Measurements from ENCODE around the gene GPR15LG. TPM values are rescaled to one million over a fixed set of nuclear protein-coding genes. Genes with fewer than 3 reads are reported as not detected.
A peak's percentile ranks its signal among the peaks of the same experiment; 100 is the strongest.

The GPR15LG gene
- total RNA-seq, 1 experiment from 2014 or later = not detected

DNA sequence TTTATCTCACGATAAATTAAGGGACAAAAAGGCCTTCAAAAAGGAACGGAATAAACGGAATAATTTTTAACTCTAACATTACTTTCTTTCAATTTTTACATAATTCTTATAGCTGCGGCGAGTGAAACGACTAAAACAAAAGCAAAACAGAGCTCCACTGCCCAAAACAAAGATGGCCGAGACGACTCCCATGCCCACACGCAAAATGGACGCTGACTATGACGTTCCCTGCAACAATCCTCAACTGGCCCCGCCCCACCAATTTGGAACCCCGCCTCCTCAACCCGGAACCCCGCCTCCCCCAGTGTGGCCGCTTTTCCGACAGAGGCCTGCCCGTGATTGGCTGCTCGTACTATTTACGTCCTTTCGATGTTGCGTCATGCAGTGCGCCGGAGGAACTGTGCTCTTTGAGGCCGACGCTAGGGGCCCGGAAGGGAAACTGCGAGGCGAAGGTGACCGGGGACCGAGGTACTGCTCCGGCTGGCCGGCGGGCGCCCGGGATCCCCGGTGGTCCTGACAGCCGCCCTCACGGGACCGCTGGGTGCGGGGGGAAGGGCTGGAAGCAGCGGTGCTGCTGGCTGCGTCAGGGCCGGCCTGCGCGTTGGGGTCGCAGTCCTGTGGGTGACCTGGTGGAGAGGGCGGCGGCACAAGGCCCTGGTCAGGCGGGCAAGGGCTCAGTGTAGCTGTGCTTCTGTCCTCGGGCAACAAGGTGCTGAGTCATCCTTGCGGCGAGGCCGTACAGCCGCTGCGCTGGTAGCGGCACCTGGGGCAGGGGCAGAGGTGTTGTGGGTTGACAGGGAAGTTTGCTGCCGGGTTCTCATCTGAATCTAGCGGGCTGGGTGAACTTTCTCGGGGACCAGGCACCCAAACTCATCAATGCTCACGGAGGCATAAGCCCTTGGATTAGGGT, 34.2 kb upstream of the GPR15LG start, which contains the start of gene GHITM:
Gene GHITM, plus strand, starts transcription at position 384 of the 910 bp plus-strand sequence. CDS start 1,992 bp downstream, outside the sequence.
- Histone ChIP-seq H3K27me3 (ENCODE audit: low read length) (no peaks in the 10 kb centered on the region), H3K4me1 (ENCODE audit: insufficient read depth, low read length) (peaks cover 12% of the 10 kb centered on the region), H3K36me3 (ENCODE audit: low read depth, low read length) (peaks cover 23% of the 10 kb centered on the region), H3K27ac (ENCODE audit: low read length) (peak within 1 kb of the TSS; percentile 84), H3K4me3 (ENCODE audit: low read length) (peak within 1 kb of the TSS; percentile 95), H3K9me2 (replicated peaks; ENCODE audit: low read length) (no peaks in the 10 kb centered on the region), H3K9me3 (ENCODE audit: low read length) (no peaks in the 10 kb centered on the region), H4K20me1 (ENCODE audit: low read length) (no peaks in the 10 kb centered on the region), H3K4me2 (ENCODE audit: low read length) (peak within 1 kb of the TSS; percentile 90), H2AFZ (ENCODE audit: low read length) (peak within 1 kb of the TSS; percentile 100), H3K79me2 (ENCODE audit: low read length) (peaks cover 34% of the 10 kb centered on the region), H3F3A (ENCODE audit: low read length, unreplicated experiment) (no peaks in the 10 kb centered on the region), H3K9ac (ENCODE audit: low read length) (peak within 1 kb of the TSS; percentile 97)
- TF ChIP-seq EZH2phosphoT487 (IDR thresholded peaks at IDR 0.05; ENCODE audit: borderline replicate concordance, low read length) = no peak
- no peak for TF ChIP-seq CTCF (conservative IDR thresholded peaks at IDR 0.05; ENCODE audit: low read depth, low read length)
- no peak for TF ChIP-seq EZH2 (IDR thresholded peaks at IDR 0.05; ENCODE audit: low read length, unreplicated experiment)
- CTCF ChIA-PET = no interaction called here
- POLR2A ChIA-PET (ENCODE audit: unreplicated experiment) = interaction anchor here (0.6 kb wide), 1 partner anchor 75 kb away, joined by 3 read pairs; no protein-coding TSS in a partner anchor
- ATAC-seq (peak; percentile 97), DNase-seq (peak; percentile 94)
- intact Hi-C loops (cut with micrococcal nuclease) = no loop called here
- BruUV-seq (replicated peaks) = no TSS peak

DNA sequence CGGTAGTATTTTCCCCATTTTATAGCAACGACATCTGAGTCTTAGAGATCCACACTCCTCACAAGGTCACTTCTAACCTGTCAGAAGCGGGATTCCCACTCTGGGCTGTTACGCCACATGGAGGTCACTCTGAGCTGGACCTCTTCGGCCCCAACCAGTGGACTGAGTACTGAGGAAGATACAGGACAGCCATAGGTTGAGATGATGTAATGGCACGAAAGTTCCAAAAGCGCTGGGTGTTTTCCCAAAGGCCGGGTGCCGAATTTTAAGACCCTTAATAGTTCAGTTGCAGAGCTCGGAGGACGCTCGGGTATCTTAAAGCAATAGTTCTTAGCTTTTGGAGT, 33.6 kb upstream of the GPR15LG start:
- ChIA-PET CTCF (no interaction called here), POLR2A (ENCODE audit: unreplicated experiment) (no interaction called here)
- no peak for TF ChIP-seq EZH2phosphoT487 (IDR thresholded peaks at IDR 0.05; ENCODE audit: borderline replicate concordance, low read length)
- TF ChIP-seq CTCF (conservative IDR thresholded peaks at IDR 0.05; ENCODE audit: low read depth, low read length) = no peak
- no peak for TF ChIP-seq EZH2 (IDR thresholded peaks at IDR 0.05; ENCODE audit: low read length, unreplicated experiment)
- H3K9me2 ChIP-seq (replicated peaks; ENCODE audit: low read length) = no peaks in the 10 kb centered on the region
- no peaks in the 10 kb centered on the region for H4K20me1 ChIP-seq (ENCODE audit: low read length)
- peaks cover 34% of the 10 kb centered on the region for H3K79me2 ChIP-seq (ENCODE audit: low read length)
- BruUV-seq (replicated peaks) = TSS peak; percentile 61
- peak overlapping the region; percentile 75; the same call in 1 of the 2 replicates for H2AFZ ChIP-seq (ENCODE audit: low read length)
- ATAC-seq = peak; percentile 39
- no peaks in the 10 kb centered on the region for H3F3A ChIP-seq (ENCODE audit: low read length, unreplicated experiment)
- no peaks in the 10 kb centered on the region for H3K9me3 ChIP-seq (ENCODE audit: low read length)
- H3K4me3 ChIP-seq (ENCODE audit: low read length) = peak overlapping the region; percentile 95
- H3K4me1 ChIP-seq (ENCODE audit: insufficient read depth, low read length) = peaks cover 12% of the 10 kb centered on the region
- intact Hi-C loops (cut with micrococcal nuclease) = no loop called here
- peak overlapping the region; percentile 97 for H3K9ac ChIP-seq (ENCODE audit: low read length)
- peak overlapping the region; percentile 84 for H3K27ac ChIP-seq (ENCODE audit: low read length)
- no peak for DNase-seq
- H3K4me2 ChIP-seq (ENCODE audit: low read length) = peak overlapping the region; percentile 90
- no peaks in the 10 kb centered on the region for H3K27me3 ChIP-seq (ENCODE audit: low read length)
- peaks cover 27% of the 10 kb centered on the region for H3K36me3 ChIP-seq (ENCODE audit: low read depth, low read length)

GRCh38 chr10:84147347-84147746, 26.3 kb upstream of the GPR15LG start:
- ChIA-PET POLR2A (ENCODE audit: unreplicated experiment) (no interaction called here), CTCF (no interaction called here)
- Histone ChIP-seq H3K9me2 (replicated peaks; ENCODE audit: low read length) (no peaks in the 10 kb centered on the region), H3K4me3 (ENCODE audit: low read length) (no peak overlapping the region), H4K20me1 (ENCODE audit: low read length) (no peaks in the 10 kb centered on the region), H3K27me3 (ENCODE audit: low read length) (no peaks in the 10 kb centered on the region), H3K79me2 (ENCODE audit: low read length) (peaks cover 5% of the 10 kb centered on the region; the same call in 1 of the 2 replicates), H3K27ac (ENCODE audit: low read length) (no peak overlapping the region), H2AFZ (ENCODE audit: low read length) (no peak overlapping the region), H3K36me3 (ENCODE audit: low read depth, low read length) (peaks cover 75% of the 10 kb centered on the region), H3K9me3 (ENCODE audit: low read length) (no peaks in the 10 kb centered on the region), H3K9ac (ENCODE audit: low read length) (no peak overlapping the region), H3K4me1 (ENCODE audit: insufficient read depth, low read length) (no peaks in the 10 kb centered on the region), H3F3A (ENCODE audit: low read length, unreplicated experiment) (no peaks in the 10 kb centered on the region), H3K4me2 (ENCODE audit: low read length) (no peak overlapping the region)
- no TSS peak for BruUV-seq (replicated peaks)
- DNase-seq (no peak), ATAC-seq (no peak)
- TF ChIP-seq EZH2phosphoT487 (IDR thresholded peaks at IDR 0.05; ENCODE audit: borderline replicate concordance, low read length) = no peak
- no peak for TF ChIP-seq CTCF (conservative IDR thresholded peaks at IDR 0.05; ENCODE audit: low read depth, low read length)
- TF ChIP-seq EZH2 (IDR thresholded peaks at IDR 0.05; ENCODE audit: low read length, unreplicated experiment) = no peak
- intact Hi-C loops (cut with micrococcal nuclease) = no loop called here
